HCEC 1CT (cell line): ENCODE data around the gene GRAMD1A.
A peak's percentile ranks its signal among the peaks of the same experiment; 100 is the strongest.
"Not testable (repeated sequence)": the region's sequence is repeated elsewhere in the genome, so short reads cannot be mapped to it uniquely, and the experiment has no call there.

Experiments
- DNase-seq: peaks from one replicate; pipeline ENCODE4 v3.0.0-alpha.2; 2017

Gene GRAMD1A

DNA sequence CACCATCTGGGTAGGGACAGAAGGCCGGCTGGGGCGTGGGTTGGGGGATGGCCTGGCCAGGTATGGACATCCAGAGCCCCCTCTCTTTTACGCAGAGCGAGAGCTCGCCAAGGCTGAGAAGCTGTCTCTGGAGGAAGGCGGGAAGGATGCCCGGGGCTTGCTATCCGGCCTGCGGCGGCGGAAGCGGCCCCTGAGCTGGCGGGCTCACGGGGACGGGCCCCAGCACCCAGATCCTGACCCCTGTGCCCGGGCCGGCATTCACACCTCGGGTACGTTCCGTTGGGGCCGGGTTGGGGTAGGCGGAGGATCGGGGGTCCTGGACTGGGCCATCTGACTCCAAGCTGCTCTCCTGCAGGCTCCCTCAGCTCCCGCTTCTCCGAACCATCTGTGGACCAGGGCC, 21.5 kb downstream of the GRAMD1A start:
- no peak for DNase-seq

DNA sequence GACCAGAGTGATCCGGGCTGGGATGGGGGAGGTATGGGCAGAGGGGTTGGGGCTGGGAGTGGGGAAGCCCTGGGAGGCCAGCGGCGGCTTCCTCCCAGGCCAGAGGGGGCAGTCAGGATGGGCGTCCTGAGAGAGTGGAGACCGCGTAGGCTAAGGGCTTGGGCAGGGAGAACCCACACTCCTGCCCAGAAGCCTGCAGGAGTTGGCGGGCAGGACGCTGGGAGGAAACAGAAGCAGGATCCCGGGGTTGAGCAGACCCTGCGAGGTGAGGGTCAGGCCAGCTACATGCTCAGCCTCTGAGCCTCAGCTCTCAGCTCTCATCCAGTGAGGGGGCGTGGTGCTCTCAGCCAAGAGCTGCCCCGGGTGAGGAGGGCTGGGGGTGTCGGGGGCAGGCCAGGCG, 22.3 kb downstream of the GRAMD1A start:
- DNase-seq, result no peak

DNA sequence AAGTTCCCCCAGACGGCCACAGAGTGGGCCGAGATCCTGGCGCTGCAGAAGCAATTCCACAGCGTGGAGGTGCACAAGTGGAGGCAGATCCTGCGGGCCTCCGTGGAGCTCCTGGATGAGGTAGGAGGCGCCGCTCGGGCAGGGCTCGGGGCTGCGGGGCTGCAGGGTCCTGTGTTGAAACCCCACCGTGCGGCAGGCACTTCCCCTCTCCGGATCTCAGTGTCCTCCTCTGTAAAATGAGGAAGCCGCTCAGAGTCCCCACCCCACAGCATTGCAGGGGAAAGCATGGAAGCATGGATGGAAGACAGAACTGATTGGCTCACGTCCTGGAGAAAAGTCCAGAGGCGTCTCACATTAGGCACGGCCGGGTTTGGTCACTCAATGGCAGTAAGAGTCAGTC, 23.3 kb downstream of the GRAMD1A start:
- no peak for DNase-seq

DNA sequence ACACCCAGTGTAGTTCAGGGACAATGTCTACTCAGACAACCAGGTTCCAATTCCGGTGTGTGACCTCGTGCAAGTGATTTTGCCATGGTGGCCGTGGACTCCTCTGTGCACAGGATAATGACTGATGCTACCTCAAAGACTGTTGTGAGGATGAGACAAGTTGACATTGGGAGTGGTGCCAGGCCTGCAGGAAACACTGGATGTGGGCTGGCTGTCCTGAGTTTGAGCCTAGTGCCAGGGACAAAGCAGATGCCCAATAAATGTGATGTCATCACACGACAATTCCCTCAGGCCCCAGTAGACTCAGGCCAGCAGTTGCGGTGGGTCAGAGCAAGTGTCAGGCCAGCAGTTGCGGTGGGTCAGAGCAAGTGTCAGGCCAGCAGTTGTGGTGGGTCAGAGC, 24.0 kb downstream of the GRAMD1A start:
- no peak for DNase-seq

DNA sequence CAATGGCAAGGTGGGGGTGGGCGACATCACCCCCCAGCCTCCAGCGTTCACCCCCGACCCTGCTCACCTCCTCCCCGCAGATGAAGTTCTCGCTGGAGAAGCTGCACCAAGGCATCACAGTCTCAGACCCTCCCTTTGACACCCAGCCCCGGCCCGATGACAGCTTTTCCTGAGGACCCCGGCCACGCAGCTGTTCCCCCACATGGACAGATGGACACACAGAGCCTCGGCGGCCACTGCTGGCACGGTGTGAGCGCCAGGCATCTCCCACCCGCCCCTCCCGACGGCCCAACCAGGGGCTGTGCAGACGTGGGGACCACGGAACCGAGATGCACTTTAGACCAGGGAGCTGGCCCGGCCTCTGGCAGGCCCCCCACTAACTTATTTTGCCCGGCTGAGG, 25.8 kb downstream of the GRAMD1A start:
- no peak for DNase-seq

DNA sequence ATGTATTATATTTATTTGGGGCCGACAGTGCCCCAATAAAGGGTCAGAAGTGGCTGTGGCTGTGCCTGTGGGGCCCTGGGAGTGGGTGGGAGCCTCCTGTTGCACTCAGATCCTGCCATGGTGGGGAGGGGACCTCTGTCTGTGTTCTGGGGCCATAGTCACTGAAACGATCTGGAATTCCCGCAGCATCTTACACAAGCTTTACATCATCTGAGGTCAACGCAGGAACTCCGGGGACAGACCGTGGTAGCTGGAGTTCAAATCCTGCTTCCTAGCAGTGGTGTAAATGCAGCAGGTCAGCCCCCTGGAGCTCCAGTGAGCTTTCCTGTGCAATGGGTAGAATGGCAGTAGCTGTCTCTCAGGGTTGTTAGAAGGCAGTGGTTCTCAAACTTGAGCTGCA, 26.3 kb downstream of the GRAMD1A start:
- no peak for DNase-seq

DNA sequence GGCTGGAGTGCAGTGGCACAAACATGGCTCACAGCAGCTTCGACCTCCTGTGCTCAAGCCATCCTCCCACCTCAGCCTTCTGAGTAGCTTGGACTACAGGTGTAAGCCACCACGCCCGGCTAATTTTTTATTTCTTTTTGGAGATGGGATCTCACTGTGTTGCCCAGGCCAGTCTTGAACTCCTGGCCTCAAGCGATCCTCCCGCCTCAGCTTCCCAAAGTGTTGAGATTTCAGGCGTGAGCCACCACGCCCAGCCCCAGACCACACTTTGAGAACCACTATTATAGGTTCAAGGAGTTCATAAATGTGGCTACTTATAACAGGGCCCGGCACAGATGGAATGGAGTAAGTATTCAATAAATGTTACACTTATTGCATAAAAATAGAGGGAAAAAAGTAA, 26.9 kb downstream of the GRAMD1A start:
- no peak for DNase-seq

DNA sequence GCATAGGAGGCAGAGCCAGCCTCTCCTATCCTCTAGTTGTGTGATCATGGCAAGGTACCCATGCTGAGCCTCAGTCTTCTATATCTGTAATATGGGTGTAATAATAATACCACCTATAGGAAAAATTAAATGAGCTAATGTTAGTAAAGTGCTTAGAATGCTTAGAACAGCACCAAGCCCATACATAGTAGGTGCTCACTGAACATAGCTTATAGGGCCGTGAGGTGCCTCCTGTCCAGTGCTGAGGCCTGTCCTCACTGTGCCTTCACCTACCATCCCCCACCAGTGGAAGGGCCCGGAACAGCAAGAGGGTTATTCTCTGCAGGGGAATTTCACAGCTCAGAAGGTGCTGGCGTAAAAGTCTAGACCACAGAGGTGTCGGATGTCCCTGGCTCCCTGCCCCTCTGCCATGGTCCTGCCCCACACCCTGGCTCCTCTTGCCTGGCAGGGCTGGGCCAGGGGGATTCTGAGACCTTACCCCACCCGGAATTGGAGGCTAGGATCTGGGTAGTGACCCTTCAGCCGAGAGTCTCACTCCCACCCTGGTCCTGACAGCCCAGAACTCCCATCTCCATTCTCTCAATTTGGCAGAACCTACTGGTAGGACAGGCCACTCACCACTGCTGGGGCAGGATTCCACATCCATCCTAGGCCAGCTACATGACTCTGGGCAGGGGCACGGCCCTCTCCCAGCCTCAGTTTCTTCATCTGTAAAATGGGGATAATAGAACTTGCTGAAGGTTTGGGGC, 27.9 kb downstream of the GRAMD1A start:
- DNase-seq, result no peak

DNA sequence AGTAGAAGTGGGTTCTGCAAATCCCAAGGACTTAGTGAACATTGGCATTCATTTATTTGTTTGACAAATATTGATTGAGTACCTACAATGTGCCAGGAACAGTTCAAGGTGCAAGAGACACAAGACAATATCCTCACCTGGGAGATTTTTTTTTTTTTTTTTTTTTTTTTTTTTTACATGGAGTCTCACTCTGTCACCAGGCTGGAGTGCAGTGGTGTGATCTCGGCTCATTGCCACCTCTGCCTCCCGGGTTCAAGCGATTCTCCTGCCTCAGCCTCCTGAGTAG, 28.4 kb downstream of the GRAMD1A start:
- not testable (repeated sequence) for DNase-seq

DNA sequence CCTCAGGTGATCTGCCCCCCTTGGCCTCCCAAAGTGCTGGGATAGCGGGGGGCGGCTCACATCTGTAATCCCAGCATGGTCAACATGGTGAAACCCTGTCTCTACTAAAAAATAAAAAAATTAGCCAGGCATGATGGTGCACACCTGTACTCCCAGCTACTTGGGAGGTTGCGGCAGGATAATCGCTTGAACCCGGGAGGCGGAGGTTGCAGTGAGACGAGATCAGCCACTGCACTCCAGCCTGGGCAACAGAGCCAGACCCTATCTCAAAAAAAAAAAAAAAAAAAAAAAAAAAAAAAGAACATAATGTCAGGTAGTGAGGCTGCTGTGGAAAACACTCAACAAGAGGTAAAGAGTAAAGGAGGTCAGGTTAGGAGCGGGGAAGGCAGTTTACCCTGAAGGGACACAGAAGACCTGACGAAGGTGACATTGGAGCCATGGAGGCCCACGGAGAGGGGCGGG, 29.2 kb downstream of the GRAMD1A start:
- DNase-seq, result not testable (repeated sequence)

DNA sequence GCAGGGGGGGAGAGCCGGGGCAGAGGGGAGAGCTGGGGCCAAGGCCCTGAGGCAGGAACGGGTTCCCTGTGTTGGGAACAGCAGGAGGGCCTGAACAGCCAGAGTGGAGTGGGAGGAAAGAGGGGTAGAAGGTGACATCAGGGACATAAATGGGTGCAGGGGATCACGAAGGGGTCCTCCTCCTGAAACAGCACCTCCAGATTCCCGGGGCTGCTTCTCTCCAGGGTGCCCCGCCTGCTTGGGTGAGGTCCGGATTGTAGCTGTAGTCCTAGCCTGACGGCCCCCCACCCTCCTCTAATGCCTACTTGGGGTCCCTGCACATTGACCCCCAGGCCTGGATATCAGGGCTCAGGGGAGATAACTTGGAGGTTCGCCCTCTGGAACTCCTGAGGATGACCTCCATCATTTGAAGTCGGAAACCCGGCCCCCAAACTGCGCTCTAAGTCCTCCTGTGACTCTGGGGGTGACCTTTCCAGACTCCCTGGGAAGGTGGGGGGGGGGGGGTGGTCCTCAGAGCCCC, 29.7 kb downstream of the GRAMD1A start:
- no peak for DNase-seq

DNA sequence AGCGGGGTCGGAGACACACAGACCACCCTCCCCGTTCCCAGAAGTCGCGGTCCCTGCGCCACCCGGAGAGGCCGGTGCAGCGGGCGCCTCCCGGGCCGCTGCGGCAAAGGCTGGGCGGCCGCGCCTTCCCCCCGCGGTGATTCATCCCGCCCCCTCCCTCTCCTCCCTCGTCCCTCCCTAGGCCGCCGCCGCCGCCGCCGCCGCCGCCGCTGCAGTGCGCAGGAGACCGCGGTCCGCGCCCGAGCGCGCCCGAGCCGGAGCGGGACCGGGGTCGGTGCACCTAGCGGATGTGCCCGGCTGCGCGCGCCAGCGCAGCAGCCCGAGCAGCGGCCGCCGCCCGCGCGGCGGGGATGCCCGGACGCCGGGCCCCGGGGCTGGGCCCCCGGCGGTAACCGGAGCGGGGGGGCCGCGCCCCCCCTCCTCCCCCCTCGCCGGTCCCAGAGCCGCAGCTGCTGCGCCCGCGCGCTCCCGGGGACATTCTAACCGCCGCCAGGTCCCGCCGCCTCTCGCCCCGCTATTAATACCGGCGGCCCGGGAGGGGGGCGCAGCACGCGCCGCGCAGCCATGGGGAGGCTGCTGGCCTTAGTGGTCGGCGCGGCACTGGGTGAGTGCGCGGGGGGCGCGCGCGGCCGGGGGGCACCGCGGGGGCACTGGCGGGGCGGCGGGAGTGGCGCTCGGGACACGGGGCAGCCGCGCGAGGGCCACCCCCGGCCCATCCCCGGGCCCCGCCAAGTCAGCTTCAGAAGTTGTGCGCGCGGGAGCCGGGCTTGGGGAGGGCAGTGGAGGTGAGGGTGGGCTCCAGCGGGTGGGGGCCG, 30.3 kb downstream of the GRAMD1A start, which contains the start of gene SCN1B:
TSS of gene SCN1B (plus strand) at position 214 of the 815 bp plus-strand sequence. CDS start at position 565, 351 bp downstream.
- peak; percentile 62 for DNase-seq

DNA sequence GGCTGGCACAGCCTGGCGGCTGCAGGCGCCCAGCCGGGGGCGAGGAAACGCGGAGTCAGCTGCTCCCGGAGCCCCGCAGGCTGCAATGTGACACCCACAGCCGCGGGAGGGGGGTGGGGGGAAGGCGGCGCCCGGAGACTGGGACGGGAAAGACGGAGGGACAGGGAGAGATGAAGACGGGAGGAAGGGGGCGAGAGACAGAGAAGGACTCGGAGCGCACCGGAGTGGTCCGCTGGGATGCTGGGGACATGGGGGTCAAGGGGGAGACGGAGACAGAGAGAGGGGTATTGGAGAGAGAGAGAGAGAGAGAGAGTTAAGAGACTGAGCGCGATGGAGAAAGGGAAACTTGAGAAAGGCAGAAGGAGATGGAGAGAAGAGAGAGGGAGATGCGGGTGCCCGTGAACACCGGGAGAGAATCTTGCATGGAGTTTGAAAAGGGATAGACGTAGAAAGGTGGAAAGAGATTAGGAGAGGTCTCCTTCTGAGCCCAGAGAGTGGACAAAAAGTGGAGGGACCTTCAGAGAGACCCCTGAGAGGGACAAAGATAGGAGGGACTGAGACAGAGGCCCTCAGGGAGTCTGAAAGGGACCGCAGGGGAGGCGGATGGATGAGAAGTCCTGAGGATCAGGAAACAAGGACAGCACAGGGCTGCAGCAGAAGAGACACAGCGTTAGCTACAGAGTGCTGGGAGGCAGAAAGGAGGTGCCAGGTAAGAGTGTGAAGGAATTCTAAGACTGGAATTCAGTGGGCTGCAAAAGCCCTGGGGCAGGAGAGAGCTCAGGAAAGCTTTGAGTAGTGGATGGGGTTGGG, 31.2 kb downstream of the GRAMD1A start:
- DNase-seq, result no peak

DNA sequence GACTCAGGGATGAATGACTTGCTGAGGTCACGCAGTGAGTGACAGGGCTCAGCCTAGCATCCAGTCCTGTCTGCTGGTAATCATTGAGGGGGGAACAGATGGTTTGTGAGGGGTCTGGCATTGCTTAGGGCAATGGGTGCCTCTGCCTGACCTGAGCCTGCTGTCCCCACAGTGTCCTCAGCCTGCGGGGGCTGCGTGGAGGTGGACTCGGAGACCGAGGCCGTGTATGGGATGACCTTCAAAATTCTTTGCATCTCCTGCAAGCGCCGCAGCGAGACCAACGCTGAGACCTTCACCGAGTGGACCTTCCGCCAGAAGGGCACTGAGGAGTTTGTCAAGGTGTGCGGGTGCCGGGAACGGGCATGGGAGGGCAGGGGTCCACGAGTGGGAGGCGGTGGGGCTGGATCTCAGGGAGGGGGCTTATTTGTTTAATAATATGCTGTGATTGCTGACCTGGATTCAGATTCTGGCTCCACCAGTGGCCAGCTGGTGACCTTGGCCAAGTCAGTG, 32.3 kb downstream of the GRAMD1A start:
- no peak for DNase-seq

DNA sequence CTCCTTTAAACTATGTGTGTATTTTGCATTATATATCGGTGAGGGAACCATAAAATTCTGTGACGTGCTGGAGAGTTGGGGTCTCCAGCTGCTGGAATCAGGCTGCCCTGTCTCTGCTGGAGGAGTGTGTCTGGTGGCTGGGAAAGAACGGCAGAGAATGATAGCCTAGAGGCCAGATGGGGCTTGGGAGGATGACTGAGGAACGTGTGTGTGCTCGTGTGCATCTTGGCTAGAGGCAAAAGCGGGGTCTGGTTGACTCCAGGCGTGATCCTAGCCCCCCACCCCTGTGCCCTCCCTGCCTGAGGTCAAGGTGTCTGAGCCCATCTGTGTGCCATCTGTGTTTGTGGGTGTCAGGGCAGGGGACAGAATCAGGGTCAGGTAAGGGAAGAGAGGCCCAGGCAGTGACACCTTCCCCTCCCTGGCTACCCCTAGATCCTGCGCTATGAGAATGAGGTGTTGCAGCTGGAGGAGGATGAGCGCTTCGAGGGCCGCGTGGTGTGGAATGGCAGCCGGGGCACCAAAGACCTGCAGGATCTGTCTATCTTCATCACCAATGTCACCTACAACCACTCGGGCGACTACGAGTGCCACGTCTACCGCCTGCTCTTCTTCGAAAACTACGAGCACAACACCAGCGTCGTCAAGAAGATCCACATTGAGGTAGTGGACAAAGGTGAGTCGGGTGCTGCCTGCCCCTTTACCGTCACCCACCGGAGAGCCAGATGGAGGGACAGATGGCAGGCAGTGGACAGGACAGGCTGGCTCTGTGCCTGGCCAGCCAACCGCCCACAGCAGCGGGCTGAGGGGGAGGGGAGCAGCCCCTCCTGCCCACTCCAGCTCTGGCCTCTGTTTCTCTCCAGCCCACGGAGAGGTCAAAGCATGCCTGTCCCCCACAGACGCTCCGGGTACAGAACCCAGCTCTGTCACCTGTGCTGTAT, 33.2 kb downstream of the GRAMD1A start:
- DNase-seq, result no peak

DNA sequence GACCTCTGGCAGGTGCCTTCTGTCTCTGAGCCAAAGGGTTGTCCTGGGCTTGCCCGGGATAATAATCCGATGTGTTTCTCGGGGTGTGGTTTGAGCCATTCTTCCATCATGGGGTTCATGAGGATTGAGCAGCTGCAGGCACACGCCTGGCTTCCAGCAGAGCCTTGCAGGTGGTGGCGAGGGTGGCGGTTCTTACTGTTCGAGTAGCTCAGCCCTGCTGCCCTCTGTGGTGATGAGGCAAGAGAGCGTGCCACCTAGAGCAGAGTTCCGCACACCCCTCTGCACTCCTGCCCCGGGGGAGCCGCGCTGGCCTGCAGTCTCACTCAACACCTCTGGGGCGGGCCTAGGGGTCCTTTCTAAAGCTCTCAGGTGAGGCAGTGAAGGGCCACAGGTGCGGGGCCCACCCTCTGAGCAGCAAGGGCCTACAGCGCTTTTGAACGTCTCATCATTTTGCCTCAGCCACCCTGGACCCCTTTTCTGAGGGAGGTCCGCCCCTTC, 33.9 kb downstream of the GRAMD1A start:
- DNase-seq, result no peak

DNA sequence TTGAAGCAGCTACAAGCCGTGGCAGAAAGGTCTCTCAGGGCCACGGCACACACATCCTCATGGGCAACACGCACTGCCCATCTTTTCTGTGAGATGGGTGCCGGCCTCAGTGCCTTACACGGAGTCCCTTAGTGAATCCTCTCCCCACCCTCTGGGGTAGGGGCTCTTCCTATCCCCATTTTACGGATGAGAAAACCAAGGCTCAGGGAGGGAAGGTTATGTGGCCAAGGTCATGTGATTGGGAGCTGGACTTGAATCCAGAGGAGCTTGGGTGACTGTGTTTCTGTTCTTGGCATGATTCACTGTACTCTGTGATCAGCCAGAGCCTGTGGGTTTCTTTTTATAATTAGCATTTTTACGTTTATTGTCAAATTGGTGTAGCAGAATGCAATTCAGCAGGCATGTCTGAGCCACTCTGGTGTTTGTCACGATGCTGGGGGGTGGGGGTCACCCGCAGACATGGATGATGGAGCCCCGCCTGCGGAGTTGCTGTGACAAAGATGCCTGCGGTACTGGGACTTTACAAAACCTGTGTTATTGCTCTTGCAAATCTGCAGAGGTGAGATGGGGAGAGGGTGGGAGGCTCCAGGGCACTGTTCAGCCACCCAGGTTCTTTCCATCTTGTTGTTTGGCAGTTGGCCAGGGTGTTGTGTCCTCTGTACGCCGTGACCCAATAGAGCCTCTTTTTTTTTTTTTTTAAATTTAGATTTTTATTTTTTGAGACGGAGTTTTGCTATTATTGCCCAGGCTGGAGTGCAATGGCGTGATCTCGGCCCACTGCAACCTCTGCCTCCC, 34.7 kb downstream of the GRAMD1A start:
- no peak for DNase-seq

DNA sequence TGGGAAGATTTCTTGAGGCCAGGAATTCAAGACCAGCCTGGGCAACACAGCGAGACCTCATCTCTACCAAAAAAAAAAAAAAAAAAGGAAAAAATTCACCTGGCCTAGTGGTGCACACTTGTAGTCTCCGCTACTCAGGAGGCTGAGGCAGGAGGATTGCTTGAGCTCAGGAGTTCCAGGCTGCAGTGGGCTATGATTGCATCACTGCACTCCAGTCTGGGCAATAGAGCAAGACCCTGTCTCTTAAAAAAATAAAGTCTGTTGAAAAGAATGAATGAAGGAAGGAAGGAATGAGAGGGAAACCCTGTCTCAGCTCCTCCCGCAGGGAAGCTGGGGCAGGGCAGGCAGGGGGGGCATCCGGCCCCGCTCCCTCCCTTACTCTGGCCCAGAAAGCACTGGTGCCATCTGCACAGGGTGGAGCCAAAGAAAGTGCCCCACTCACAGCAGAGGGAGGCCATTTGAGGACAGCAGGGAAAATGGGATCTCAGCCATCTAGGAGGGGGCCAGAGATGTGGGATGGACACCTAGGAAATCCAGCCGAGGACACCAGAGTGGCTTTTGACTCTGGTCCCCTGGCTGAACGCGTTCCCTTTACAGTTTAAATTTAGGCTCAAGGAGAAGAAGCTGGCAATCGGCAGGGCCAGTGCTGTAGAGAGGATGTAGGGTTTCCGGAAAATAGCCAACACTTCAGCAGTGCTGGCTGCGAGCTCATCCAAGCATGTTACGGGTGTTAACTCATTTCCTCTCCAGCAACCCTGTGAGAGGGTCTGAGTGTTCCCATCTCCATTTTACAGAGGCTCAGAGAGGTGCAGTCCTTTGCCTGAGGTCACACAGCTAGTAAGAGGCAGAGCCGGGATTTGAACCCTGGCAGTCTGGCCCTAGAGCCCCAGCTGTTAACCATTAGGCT, 37.8 kb downstream of the GRAMD1A start:
- DNase-seq, result no peak

DNA sequence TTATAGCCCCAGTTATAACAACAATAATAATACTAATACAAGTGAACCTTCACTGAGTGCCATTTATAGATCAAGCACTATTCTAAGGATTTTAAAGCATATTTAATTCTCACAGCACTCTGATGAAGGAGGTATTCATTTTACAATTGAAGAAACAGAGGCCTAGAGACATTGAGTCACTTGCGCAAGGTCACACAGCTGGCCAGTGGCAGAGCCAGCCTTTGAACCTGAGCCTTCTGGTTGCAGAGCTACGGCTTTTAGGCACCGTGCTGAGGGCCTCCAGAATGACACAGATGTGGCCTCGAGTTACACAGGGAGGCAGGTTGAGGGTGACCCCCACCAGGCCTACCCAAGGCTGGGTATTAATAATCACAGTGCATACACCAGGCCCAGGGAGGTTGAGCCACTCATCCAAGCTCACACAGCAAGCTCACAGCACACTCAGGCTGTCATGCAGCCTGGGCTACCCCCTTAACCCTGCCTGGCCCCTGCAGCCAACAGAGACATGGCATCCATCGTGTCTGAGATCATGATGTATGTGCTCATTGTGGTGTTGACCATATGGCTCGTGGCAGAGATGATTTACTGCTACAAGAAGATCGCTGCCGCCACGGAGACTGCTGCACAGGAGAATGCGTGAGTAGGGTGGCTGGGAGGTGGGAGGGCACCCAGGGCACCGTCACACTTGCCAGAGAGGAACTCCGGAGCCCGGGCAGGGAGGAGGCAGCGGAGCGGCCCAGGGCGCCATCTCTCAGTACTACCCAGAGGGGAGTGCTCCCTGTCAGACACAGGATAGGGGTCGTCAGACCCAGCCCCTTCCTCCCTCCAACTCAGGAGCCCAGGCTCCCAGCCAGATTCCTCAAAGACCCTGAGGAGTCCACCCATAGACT, 38.7 kb downstream of the GRAMD1A start:
- no peak for DNase-seq
